ENCODE measurements around the gene ABCA1.

ABCA1 gene

DNA sequence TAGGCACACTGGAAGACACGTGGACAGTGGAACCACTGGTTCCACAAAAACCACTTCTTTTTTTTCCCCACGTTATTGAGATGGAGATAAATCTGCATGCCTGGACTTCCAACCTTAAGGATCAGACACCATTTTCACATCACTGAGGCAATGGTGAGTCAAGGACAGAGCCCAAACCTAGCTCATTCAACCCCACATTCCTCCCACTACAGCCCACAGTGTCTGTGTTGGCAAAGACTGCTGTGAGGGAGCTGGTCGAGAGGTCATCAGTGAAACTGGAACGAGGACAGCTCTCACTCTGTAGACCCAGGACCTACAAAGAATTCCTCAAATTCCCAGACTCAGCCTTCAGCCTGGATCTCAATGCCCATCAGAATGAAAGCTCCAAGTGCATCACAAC, 74.8 kb downstream of the ABCA1 start:
- H4K20me1 ChIP-seq (ENCODE audit: insufficient read depth, low read length) = no peaks in the 10 kb centered on the region
- no peaks in the 10 kb centered on the region for H3K9me3 ChIP-seq (ENCODE audit: insufficient read depth, low read length, severe bottlenecking)
- H3K4me1 ChIP-seq (ENCODE audit: insufficient read depth, low read length) = no peaks in the 10 kb centered on the region
- H3K36me3 ChIP-seq (ENCODE audit: insufficient read depth, low read length) = no peaks in the 10 kb centered on the region
- H2AFZ ChIP-seq (ENCODE audit: low read depth, low read length) = no peak overlapping the region
- DNase-seq (no peak), ATAC-seq (ENCODE audit: insufficient read depth, low read depth) (no peak)
- H3K27ac ChIP-seq (ENCODE audit: low read length) = no peak overlapping the region
- H3K27me3 ChIP-seq (ENCODE audit: insufficient read depth, low read length, poor library complexity) = no peaks in the 10 kb centered on the region
- H3K4me2 ChIP-seq (ENCODE audit: insufficient read depth, low read length) = no peak overlapping the region
- TF ChIP-seq CTCF (IDR thresholded peaks at IDR 0.05; ENCODE audit: borderline replicate concordance, extremely low read depth, low read length, poor library complexity, severe bottlenecking) (no peak), EZH2 (IDR thresholded peaks at IDR 0.05; ENCODE audit: borderline replicate concordance, low read depth, low read length, severe bottlenecking) (no peak)
- no peak overlapping the region for H3K4me3 ChIP-seq (ENCODE audit: low read depth in 1 of 2, low read length in 2 of 2)
- H3K9ac ChIP-seq (ENCODE audit: low read depth, low read length) = no peak overlapping the region
- H3K79me2 ChIP-seq (ENCODE audit: insufficient read depth, low read length) = no peaks in the 10 kb centered on the region

DNA sequence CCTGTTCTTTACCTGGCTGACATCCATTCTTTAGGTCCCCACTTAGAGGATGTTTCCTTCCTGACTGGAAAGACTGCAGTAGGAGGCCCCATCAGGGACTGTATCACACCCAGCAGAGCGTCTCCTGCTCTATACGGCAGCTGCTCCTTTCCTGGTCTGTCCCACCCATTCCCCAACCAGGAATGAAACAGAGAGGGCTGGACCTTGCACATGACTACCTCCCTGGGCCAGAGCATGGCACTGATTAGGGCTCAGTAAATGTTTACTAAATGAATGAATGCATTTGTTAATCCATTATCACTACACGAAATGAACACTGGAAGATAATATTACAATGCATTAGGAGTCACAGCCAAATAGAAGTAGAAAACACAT, 76.4 kb downstream of the ABCA1 start:
- DNase-seq = no peak
- H3K4me2 ChIP-seq (ENCODE audit: insufficient read depth, low read length) = no peak overlapping the region
- TF ChIP-seq EZH2 (IDR thresholded peaks at IDR 0.05; ENCODE audit: borderline replicate concordance, low read depth, low read length, severe bottlenecking) = no peak
- TF ChIP-seq CTCF (IDR thresholded peaks at IDR 0.05; ENCODE audit: borderline replicate concordance, extremely low read depth, low read length, poor library complexity, severe bottlenecking) = no peak

GRCh38 chr9:104850786-104851545, 77.0 kb downstream of the ABCA1 start:
- Histone ChIP-seq H3K4me3 (ENCODE audit: low read depth in 1 of 2, low read length in 2 of 2) (no peak overlapping the region), H3K9ac (ENCODE audit: low read depth, low read length) (no peak overlapping the region), H3K27ac (ENCODE audit: low read length) (no peak overlapping the region), H3K79me2 (ENCODE audit: insufficient read depth, low read length) (no peaks in the 10 kb centered on the region), H3K27me3 (ENCODE audit: insufficient read depth, low read length, poor library complexity) (no peaks in the 10 kb centered on the region), H2AFZ (ENCODE audit: low read depth, low read length) (no peak overlapping the region), H3K9me3 (ENCODE audit: insufficient read depth, low read length, severe bottlenecking) (no peaks in the 10 kb centered on the region), H3K4me2 (ENCODE audit: insufficient read depth, low read length) (no peak overlapping the region), H4K20me1 (ENCODE audit: insufficient read depth, low read length) (no peaks in the 10 kb centered on the region), H3K36me3 (ENCODE audit: insufficient read depth, low read length) (no peaks in the 10 kb centered on the region), H3K4me1 (ENCODE audit: insufficient read depth, low read length) (no peaks in the 10 kb centered on the region)
- no peak for DNase-seq
- no peak for ATAC-seq (ENCODE audit: insufficient read depth, low read depth)
- TF ChIP-seq CTCF (IDR thresholded peaks at IDR 0.05; ENCODE audit: borderline replicate concordance, extremely low read depth, low read length, poor library complexity, severe bottlenecking) = no peak
- TF ChIP-seq EZH2 (IDR thresholded peaks at IDR 0.05; ENCODE audit: borderline replicate concordance, low read depth, low read length, severe bottlenecking) = no peak

More for the DNA sequence above, 76.4 kb downstream of the ABCA1 start:
- Histone ChIP-seq H3K4me1 (ENCODE audit: insufficient read depth, low read length) (no peaks in the 10 kb centered on the region), H3K4me3 (ENCODE audit: low read depth in 1 of 2, low read length in 2 of 2) (no peak overlapping the region), H3K79me2 (ENCODE audit: insufficient read depth, low read length) (no peaks in the 10 kb centered on the region), H4K20me1 (ENCODE audit: insufficient read depth, low read length) (no peaks in the 10 kb centered on the region), H3K9ac (ENCODE audit: low read depth, low read length) (no peak overlapping the region), H3K27me3 (ENCODE audit: insufficient read depth, low read length, poor library complexity) (no peaks in the 10 kb centered on the region), H3K36me3 (ENCODE audit: insufficient read depth, low read length) (no peaks in the 10 kb centered on the region), H3K9me3 (ENCODE audit: insufficient read depth, low read length, severe bottlenecking) (no peaks in the 10 kb centered on the region), H3K27ac (ENCODE audit: low read length) (no peak overlapping the region), H2AFZ (ENCODE audit: low read depth, low read length) (no peak overlapping the region)
- ATAC-seq (ENCODE audit: insufficient read depth, low read depth) = no peak

All from DND-41 (cell line).